Hepatic stellate cell (primary cell): ENCODE data around the gene THRA.
A peak's percentile ranks its signal among the peaks of the same experiment; 100 is the strongest.

Experiments
- DNase-seq: peaks from one replicate; pipeline ENCODE4 v3.0.0; 2011; ENCODE audit warnings: low spot score

THRA gene, protein sequence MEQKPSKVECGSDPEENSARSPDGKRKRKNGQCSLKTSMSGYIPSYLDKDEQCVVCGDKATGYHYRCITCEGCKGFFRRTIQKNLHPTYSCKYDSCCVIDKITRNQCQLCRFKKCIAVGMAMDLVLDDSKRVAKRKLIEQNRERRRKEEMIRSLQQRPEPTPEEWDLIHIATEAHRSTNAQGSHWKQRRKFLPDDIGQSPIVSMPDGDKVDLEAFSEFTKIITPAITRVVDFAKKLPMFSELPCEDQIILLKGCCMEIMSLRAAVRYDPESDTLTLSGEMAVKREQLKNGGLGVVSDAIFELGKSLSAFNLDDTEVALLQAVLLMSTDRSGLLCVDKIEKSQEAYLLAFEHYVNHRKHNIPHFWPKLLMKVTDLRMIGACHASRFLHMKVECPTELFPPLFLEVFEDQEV

DNA sequence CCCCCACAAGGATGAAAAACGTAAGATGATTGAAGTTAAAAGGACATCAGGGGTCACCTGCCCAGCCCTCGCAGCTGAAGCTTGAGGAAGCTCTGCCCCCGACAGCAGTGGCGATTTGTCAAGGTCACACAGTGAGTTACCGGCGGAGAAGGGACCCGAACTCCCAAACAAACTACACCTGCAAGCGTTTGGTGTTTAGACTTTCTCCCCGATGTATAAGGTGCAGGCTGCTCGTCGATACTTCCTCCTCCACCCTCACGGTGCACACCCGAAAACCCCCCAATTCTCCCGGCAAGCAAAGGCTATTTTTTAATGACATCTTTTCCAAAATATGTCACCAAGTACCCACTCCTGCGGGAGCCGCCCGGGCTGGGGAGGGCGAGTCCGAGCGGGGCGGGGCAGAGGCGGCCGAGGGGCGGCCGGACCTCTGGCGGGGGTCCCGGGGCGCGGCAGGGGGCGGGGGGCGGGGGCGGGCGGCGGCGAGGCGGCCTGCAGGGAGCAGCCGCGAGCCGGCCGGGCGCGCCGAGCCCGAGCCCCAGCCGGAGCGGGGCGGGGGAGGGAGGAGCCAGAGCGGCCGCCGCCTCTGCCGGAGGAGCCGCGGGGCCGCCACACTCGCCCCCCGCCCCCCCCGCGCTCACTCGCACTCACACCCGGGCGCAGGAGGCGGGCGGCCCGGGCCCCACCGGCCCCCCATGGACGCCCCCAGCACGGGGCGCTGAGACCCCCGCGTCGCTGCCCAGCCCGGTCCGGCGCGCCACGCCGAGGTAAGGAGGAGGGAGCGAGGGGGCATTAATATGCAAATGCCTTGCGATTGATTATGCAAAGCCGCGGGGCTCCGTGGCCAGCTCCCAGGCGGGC, at the start of gene THRA:
TSS of gene THRA (plus strand) at position 637 of the 858 bp plus-strand sequence. CDS start 11,524 bp downstream, outside the sequence.
- DNase-seq = peak; percentile 70

- DNase-seq = no peak
Observed at GRCh38 chr17:40014375-40014980, 48.3 kb upstream of the THRA start.

- DNase-seq = no peak
Observed at GRCh38 chr17:40015005-40015997, 47.5 kb upstream of the THRA start, which contains the start of gene CSF3. CSF3 (plus strand) TSS chr17:40015440; CDS start chr17:40015475, 35 bp downstream.

DNA sequence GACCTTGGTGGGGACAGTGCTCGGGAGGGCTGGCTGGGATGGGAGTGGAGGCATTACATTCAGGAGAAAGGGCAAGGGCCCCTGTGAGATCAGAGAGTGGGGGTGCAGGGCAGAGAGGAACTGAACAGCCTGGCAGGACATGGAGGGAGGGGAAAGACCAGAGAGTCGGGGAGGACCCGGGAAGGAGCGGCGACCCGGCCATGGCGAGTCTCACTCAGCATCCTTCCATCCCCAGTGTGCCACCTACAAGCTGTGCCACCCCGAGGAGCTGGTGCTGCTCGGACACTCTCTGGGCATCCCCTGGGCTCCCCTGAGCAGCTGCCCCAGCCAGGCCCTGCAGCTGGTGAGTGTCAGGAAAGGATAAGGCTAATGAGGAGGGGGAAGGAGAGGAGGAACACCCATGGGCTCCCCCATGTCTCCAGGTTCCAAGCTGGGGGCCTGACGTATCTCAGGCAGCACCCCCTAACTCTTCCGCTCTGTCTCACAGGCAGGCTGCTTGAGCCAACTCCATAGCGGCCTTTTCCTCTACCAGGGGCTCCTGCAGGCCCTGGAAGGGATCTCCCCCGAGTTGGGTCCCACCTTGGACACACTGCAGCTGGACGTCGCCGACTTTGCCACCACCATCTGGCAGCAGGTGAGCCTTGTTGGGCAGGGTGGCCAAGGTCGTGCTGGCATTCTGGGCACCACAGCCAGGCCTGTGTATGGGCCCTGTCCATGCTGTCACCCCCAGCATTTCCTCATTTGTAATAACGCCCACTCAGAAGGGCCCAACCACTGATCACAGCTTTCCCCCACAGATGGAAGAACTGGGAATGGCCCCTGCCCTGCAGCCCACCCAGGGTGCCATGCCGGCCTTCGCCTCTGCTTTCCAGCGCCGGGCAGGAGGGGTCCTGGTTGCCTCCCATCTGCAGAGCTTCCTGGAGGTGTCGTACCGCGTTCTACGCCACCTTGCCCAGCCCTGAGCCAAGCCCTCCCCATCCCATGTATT, 46.5 kb upstream of the THRA start:
- no peak for DNase-seq

GRCh38 chr17:40017422-40018080, 45.2 kb upstream of the THRA start:
- no peak for DNase-seq

DNA sequence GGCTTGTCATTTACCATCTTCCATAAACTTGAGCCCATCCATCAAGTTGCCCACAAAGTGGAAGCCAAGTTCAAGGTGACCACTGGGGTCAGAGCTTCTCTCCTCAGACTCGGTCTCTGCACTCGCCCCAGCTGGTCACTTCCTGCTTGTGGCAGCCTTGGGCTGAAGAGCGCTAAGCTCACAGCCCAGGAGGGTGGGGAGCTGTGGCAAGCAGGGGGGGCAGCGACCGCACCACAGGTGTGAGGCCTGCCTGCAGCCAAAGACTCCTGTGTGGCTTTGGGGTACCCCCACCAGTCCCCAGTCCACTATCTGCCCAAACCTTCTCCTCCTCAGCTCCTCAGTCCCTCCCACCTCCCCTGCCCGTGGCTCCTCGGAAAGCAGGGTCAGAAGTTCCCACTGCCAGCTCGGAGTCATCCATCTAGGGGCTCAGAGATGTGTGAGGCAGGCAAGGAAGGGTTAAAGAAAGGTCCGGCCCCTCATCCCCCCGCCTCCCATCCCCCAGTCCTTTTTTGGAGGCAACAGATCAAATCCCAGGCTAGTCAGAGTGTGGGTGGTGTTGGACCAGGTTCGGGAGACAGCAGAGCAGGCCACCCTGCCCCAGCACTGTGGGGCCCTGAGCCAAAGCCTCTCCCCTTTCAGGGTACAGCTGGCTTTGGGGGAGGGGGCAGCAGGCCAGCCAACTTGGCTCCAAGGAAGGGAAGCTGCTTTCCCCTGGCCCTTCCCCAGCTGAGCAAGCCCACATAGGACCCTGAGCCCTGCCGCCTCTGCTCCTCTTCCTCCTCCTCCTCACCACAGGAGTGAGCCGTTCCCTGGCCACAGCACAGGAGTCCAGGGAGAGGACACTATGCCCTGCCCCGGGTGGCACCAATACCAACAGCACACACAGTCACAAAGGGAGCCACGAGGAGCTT, 44.3 kb upstream of the THRA start:
- no peak for DNase-seq

DNA sequence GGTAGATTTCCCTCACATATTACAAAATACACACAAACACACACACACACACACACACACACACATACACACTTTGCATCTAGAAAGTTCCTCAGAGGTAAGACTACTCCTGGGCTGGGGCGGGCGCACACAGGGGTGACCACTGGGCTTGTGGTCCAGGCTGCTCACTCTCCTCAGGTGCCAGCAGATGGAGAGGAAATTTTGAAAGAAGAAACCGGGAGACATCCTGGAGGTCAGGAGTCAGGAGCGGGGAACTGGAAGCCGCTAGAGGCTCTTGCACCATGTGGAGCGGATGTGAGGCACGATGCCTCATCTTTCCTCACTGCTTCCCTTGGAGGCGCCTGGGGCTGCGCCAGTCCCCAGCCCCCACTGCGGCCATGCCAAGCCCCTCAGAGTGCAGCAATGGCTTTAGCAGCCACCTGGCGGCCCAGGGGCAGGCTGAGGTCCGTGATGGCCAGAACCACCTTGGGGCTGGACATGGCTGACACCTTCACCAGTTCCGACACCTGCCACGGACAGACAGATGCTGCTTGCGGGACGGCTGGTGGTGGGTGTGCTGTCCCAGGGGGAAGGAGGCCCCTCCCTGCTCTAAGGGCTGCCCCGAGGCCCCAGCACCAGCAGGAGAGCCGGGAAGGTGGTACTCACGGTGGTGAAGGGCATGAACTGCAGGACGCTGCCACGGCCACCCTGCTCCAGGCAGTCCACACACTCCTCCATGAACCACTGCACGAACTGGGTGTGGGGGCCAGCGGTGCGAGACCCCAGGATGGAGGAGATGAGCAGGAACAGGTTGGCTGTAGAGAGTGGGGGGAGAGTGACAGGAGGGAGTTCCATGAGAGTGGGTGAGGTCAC, 43.4 kb upstream of the THRA start:
- DNase-seq = no peak

- no peak for DNase-seq
Observed at GRCh38 chr17:40020146-40020545, 42.6 kb upstream of the THRA start.

GRCh38 chr17:40021451-40021971, 41.3 kb upstream of the THRA start:
- peak; percentile 63 for DNase-seq

GRCh38 chr17:40022497-40022896, 40.3 kb upstream of the THRA start:
- peak; percentile 3 for DNase-seq

- DNase-seq = peak; percentile 2
Observed at GRCh38 chr17:40022961-40023541, 39.7 kb upstream of the THRA start.

DNA sequence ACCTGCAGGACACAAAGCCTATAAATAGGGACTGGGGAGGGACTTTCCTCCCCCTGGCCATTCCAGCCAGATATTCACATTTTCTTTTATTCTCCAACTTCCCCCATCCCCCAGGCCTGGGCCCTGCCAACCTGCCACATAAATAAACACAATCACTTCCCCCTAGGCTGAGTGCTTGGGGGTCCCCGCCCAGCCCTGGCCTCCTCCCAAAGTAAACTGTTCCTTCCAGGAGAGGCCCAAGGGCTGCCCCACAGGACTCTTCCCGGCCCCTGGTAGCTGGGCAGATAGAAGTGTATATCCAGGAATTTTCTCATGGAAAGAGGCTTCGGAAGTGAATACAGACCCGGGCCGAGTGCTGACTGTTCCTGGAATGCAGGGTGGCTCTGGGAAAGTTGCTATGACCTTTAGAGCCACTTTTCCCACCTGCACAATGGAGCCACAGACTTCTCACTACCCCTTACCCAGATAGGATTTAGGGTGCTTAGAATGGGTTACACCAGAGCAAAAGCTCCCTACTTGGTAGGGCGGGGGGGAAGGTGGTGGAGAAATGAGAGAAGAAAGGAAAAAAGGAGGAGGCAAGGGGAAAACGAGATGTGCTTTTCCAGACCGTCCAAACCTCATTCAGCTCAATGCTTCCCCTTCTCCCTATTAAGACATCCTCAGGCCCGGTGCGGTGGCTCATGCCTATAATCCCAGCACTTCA, 39.0 kb upstream of the THRA start:
- peak; percentile 9 for DNase-seq

GRCh38 chr17:40024901-40025300, 37.9 kb upstream of the THRA start:
- DNase-seq = no peak

- DNase-seq = no peak
Observed at GRCh38 chr17:40025559-40025958, 37.2 kb upstream of the THRA start.

- peak; percentile 1 for DNase-seq
Observed at GRCh38 chr17:40025991-40026815, 36.6 kb upstream of the THRA start.
